ENCODE data around the gene MOB3C. TPM values are rescaled to one million over a fixed set of nuclear protein-coding genes. Genes with fewer than 3 reads are reported as not detected.

MOB3C gene
- total RNA-seq, 1 donor from 2014 or later, result 14.1 TPM

GRCh38 chr1:46619656-46620258 is 3.1 kb upstream of the MOB3C start:
- Histone ChIP-seq H3K9ac (ENCODE audit: low read depth in 1 of 3, low read length in 3 of 3) (no peak overlapping the region), H3K36me3 (ENCODE audit: control insufficient read depth in 3 of 3, insufficient read depth in 3 of 3, low read length in 3 of 3) (no peaks in the 10 kb centered on the region), H3K4me3 (ENCODE audit: low read length in 3 of 3) (no peak overlapping the region), H3K9me3 (ENCODE audit: control insufficient read depth in 3 of 3, low read length in 3 of 3) (no peaks in the 10 kb centered on the region), H3K27ac (ENCODE audit: low read depth, low read length) (no peak overlapping the region), H3K27me3 (ENCODE audit: control insufficient read depth in 3 of 3, insufficient read depth in 3 of 3, low read length in 3 of 3) (no peaks in the 10 kb centered on the region), H3K4me1 (ENCODE audit: control insufficient read depth in 3 of 3, insufficient read depth in 3 of 3, low read length in 3 of 3) (peaks cover 18 to 26% (median 21%) of the 10 kb centered on the region in 3 donors)

- no peak overlapping the region for H3K9ac ChIP-seq (ENCODE audit: low read depth in 1 of 3, low read length in 3 of 3)
- H3K4me1 ChIP-seq (ENCODE audit: control insufficient read depth in 3 of 3, insufficient read depth in 3 of 3, low read length in 3 of 3), result peaks cover 26 to 34% (median 30%) of the 10 kb centered on the region in 3 donors
- H3K9me3 ChIP-seq (ENCODE audit: control insufficient read depth in 3 of 3, low read length in 3 of 3), result no peaks in the 10 kb centered on the region
- H3K4me3 ChIP-seq (ENCODE audit: low read length in 3 of 3), result no peak overlapping the region
- no peak overlapping the region for H3K27ac ChIP-seq (ENCODE audit: low read depth, low read length)
- H3K27me3 ChIP-seq (ENCODE audit: control insufficient read depth in 3 of 3, insufficient read depth in 3 of 3, low read length in 3 of 3), result no peaks in the 10 kb centered on the region
- no peaks in the 10 kb centered on the region for H3K36me3 ChIP-seq (ENCODE audit: control insufficient read depth in 3 of 3, insufficient read depth in 3 of 3, low read length in 3 of 3)
These were observed 2.3 kb upstream of the MOB3C start for GRCh38 chr1:46618754-46619415.

- no peaks in the 10 kb centered on the region for H3K9me3 ChIP-seq (ENCODE audit: control insufficient read depth in 3 of 3, low read length in 3 of 3)
- H3K9ac ChIP-seq (ENCODE audit: low read depth in 1 of 3, low read length in 3 of 3), result peak overlapping the region in 1 of 3 donors; percentile 96
- H3K27ac ChIP-seq (ENCODE audit: low read depth, low read length), result no peak overlapping the region
- H3K36me3 ChIP-seq (ENCODE audit: control insufficient read depth in 3 of 3, insufficient read depth in 3 of 3, low read length in 3 of 3), result peaks cover 0 to 2% (median 0%) of the 10 kb centered on the region in 3 donors
- H3K27me3 ChIP-seq (ENCODE audit: control insufficient read depth in 3 of 3, insufficient read depth in 3 of 3, low read length in 3 of 3), result no peaks in the 10 kb centered on the region
- peaks cover 36 to 43% (median 41%) of the 10 kb centered on the region in 3 donors for H3K4me1 ChIP-seq (ENCODE audit: control insufficient read depth in 3 of 3, insufficient read depth in 3 of 3, low read length in 3 of 3)
- no peak overlapping the region for H3K4me3 ChIP-seq (ENCODE audit: low read length in 3 of 3)
These were observed 1.2 kb upstream of the MOB3C start for GRCh38 chr1:46617833-46618232.

GRCh38 chr1:46617108-46617800 is 643 bp upstream of the MOB3C start:
- Histone ChIP-seq H3K27ac (ENCODE audit: low read depth, low read length) (peak overlapping the region; percentile 90), H3K27me3 (ENCODE audit: control insufficient read depth in 3 of 3, insufficient read depth in 3 of 3, low read length in 3 of 3) (no peaks in the 10 kb centered on the region), H3K4me1 (ENCODE audit: control insufficient read depth in 3 of 3, insufficient read depth in 3 of 3, low read length in 3 of 3) (peaks cover 40 to 46% (median 44%) of the 10 kb centered on the region in 3 donors), H3K36me3 (ENCODE audit: control insufficient read depth in 3 of 3, insufficient read depth in 3 of 3, low read length in 3 of 3) (peaks cover 0 to 3% (median 2%) of the 10 kb centered on the region in 3 donors), H3K4me3 (ENCODE audit: low read length in 3 of 3) (peak overlapping the region; percentile 85 to 94 (median 89)), H3K9ac (ENCODE audit: low read depth in 1 of 3, low read length in 3 of 3) (peak overlapping the region; percentile 89 to 96 (median 90)), H3K9me3 (ENCODE audit: control insufficient read depth in 3 of 3, low read length in 3 of 3) (no peaks in the 10 kb centered on the region)

- H3K9ac ChIP-seq (ENCODE audit: low read depth in 1 of 3, low read length in 3 of 3), result peak overlapping the region; percentile 89 to 96 (median 90)
- H3K27ac ChIP-seq (ENCODE audit: low read depth, low read length), result peak overlapping the region; percentile 90
- H3K4me1 ChIP-seq (ENCODE audit: control insufficient read depth in 3 of 3, insufficient read depth in 3 of 3, low read length in 3 of 3), result peaks cover 53 to 59% (median 57%) of the 10 kb centered on the region in 3 donors
- H3K4me3 ChIP-seq (ENCODE audit: low read length in 3 of 3), result peak overlapping the region; percentile 85 to 94 (median 89)
- H3K27me3 ChIP-seq (ENCODE audit: control insufficient read depth in 3 of 3, insufficient read depth in 3 of 3, low read length in 3 of 3), result no peaks in the 10 kb centered on the region
- H3K9me3 ChIP-seq (ENCODE audit: control insufficient read depth in 3 of 3, low read length in 3 of 3), result no peaks in the 10 kb centered on the region
- H3K36me3 ChIP-seq (ENCODE audit: control insufficient read depth in 3 of 3, insufficient read depth in 3 of 3, low read length in 3 of 3), result peaks cover 0 to 10% (median 3%) of the 10 kb centered on the region in 3 donors
These were observed 876 bp downstream of the MOB3C start for GRCh38 chr1:46615735-46616134.

GRCh38 chr1:46615088-46615487 is 1.5 kb downstream of the MOB3C start:
- Histone ChIP-seq H3K4me3 (ENCODE audit: low read length in 3 of 3) (peak overlapping the region; percentile 85 to 94 (median 89)), H3K9ac (ENCODE audit: low read depth in 1 of 3, low read length in 3 of 3) (peak overlapping the region; percentile 45 to 96 (median 90)), H3K27ac (ENCODE audit: low read depth, low read length) (peak overlapping the region; percentile 90), H3K36me3 (ENCODE audit: control insufficient read depth in 3 of 3, insufficient read depth in 3 of 3, low read length in 3 of 3) (peaks cover 0 to 11% (median 4%) of the 10 kb centered on the region in 3 donors), H3K4me1 (ENCODE audit: control insufficient read depth in 3 of 3, insufficient read depth in 3 of 3, low read length in 3 of 3) (peaks cover 53 to 59% (median 57%) of the 10 kb centered on the region in 3 donors), H3K27me3 (ENCODE audit: control insufficient read depth in 3 of 3, insufficient read depth in 3 of 3, low read length in 3 of 3) (no peaks in the 10 kb centered on the region), H3K9me3 (ENCODE audit: control insufficient read depth in 3 of 3, low read length in 3 of 3) (no peaks in the 10 kb centered on the region)

- Histone ChIP-seq H3K36me3 (ENCODE audit: control insufficient read depth in 3 of 3, insufficient read depth in 3 of 3, low read length in 3 of 3) (peaks cover 4 to 16% (median 9%) of the 10 kb centered on the region in 3 donors), H3K27ac (ENCODE audit: low read depth, low read length) (peak overlapping the region; percentile 90), H3K9ac (ENCODE audit: low read depth in 1 of 3, low read length in 3 of 3) (peak overlapping the region in 2 of 3 donors; percentile 12 to 20), H3K9me3 (ENCODE audit: control insufficient read depth in 3 of 3, low read length in 3 of 3) (no peaks in the 10 kb centered on the region), H3K27me3 (ENCODE audit: control insufficient read depth in 3 of 3, insufficient read depth in 3 of 3, low read length in 3 of 3) (no peaks in the 10 kb centered on the region), H3K4me1 (ENCODE audit: control insufficient read depth in 3 of 3, insufficient read depth in 3 of 3, low read length in 3 of 3) (peaks cover 53 to 59% (median 57%) of the 10 kb centered on the region in 3 donors), H3K4me3 (ENCODE audit: low read length in 3 of 3) (peak overlapping the region in 1 of 3 donors; percentile 11)
These were observed 2.0 kb downstream of the MOB3C start for GRCh38 chr1:46614604-46614984.

GRCh38 chr1:46613661-46614603 is 2.7 kb downstream of the MOB3C start:
- Histone ChIP-seq H3K4me1 (ENCODE audit: control insufficient read depth in 3 of 3, insufficient read depth in 3 of 3, low read length in 3 of 3) (peaks cover 53 to 64% (median 57%) of the 10 kb centered on the region in 3 donors), H3K4me3 (ENCODE audit: low read length in 3 of 3) (peak overlapping the region; percentile 52 to 65 (median 56)), H3K9me3 (ENCODE audit: control insufficient read depth in 3 of 3, low read length in 3 of 3) (no peaks in the 10 kb centered on the region), H3K27ac (ENCODE audit: low read depth, low read length) (peak overlapping the region; percentile 90), H3K36me3 (ENCODE audit: control insufficient read depth in 3 of 3, insufficient read depth in 3 of 3, low read length in 3 of 3) (peaks cover 11 to 22% (median 15%) of the 10 kb centered on the region in 3 donors), H3K27me3 (ENCODE audit: control insufficient read depth in 3 of 3, insufficient read depth in 3 of 3, low read length in 3 of 3) (no peaks in the 10 kb centered on the region), H3K9ac (ENCODE audit: low read depth in 1 of 3, low read length in 3 of 3) (peak overlapping the region; percentile 36 to 76 (median 52))
